GM12878 (cell line): ENCODE results near the gene FBXO42. TPM values are rescaled to one million over a fixed set of nuclear protein-coding genes. Genes with fewer than 3 reads are reported as not detected.
"Not testable (repeated sequence)": the region's sequence is repeated elsewhere in the genome, so short reads cannot be mapped to it uniquely, and the experiment has no call there.

ENCODE experiments used
- ATAC-seq: fragments of 200-7000 bp; cut with Tn5 transposase; 3 replicates; pipeline ENCODE4 v1.9.1; 2020; ENCODE audit warnings: mild to moderate bottlenecking, moderate library complexity
- BruUV-seq: library from RNA; stranded (reverse); fragments of 400-500 nt; replicated peaks from 2 replicates; lab custom pipeline; 2021; lab: Mats Ljungman, UMichigan
- CTCF ChIA-PET: fragments of 300-600 bp; sonication (Branson Sonifier 250); formaldehyde crosslinking; extraction: SDS; loops from one replicate; lab custom pipeline; 2021; ENCODE audit warnings: inconsistent platforms; lab: Yijun Ruan, JAX
- POLR2A ChIA-PET: fragments of 350-600 bp; formaldehyde crosslinking; extraction: SDS; loops from one replicate; lab custom pipeline; 2021; ENCODE audit warnings: inconsistent platforms; lab: Charles Lee
- RAD21 ChIA-PET: fragments of 300-600 bp; sonication (Branson Sonifier 250); formaldehyde crosslinking; loops from one replicate; lab custom pipeline; 2023; ENCODE audit warnings: antibody characterized with exemption; ENCODE audit not compliant: unreplicated experiment; lab: Charles Lee
- SMC1A ChIA-PET: fragments of 300-600 bp; sonication (Branson Sonifier 250); formaldehyde crosslinking; loops from one replicate; lab custom pipeline; 2023; ENCODE audit not compliant: unreplicated experiment, uncharacterized antibody; lab: Charles Lee
- DNase-seq: peaks from one replicate; pipeline ENCODE4 v3.0.0-alpha.2; 2011; ENCODE audit warnings: low read depth, low spot score
- FAIRE-seq: peaks from 3 replicates; lab custom pipeline; 2011; peaks lifted over from hg19 to GRCh38; lab: Jason Lieb, UNC
- H2AFZ ChIP-seq: 2 replicates; pipeline ENCODE4 v1.6.0; 2011; ENCODE audit warnings: low read depth, low read length, control low read depth; ENCODE audit not compliant: control insufficient read depth
- H3K27ac ChIP-seq: 2 replicates; pipeline ENCODE4 v1.5.1; 2011; ENCODE audit warnings: control low read depth; ENCODE audit not compliant: control insufficient read depth, insufficient read depth
- H3K27me3 ChIP-seq, 2 experiments: replicated peaks in 1 of 2; 2 replicates each; pipeline versions ENCODE4 v1.6.0 to v1.6.1; 2011; ENCODE audit warnings: low read length in 1 of 2; ENCODE audit not compliant: control insufficient read depth in 2 of 2, insufficient read depth in 2 of 2
- H3K36me3 ChIP-seq, 2 experiments: 2 replicates each; pipeline ENCODE4 v1.5.1; 2011; ENCODE audit warnings: low read length in 1 of 2; ENCODE audit not compliant: control insufficient read depth in 2 of 2, insufficient read depth in 2 of 2
- H3K4me1 ChIP-seq: 2 replicates; pipeline ENCODE4 v1.6.1; 2011; ENCODE audit warnings: mild to moderate bottlenecking, low read length, moderate library complexity, mixed read lengths; ENCODE audit not compliant: control insufficient read depth, insufficient read depth
- H3K4me2 ChIP-seq: 2 replicates; pipeline ENCODE4 v1.6.0; 2011; ENCODE audit warnings: control low read depth; ENCODE audit not compliant: control insufficient read depth, insufficient read depth
- H3K4me3 ChIP-seq: fragments of 200-600 bp; sonication (generic); 2 replicates; pipeline ENCODE4 v1.5.1; 2016
- H3K79me2 ChIP-seq: 2 replicates; pipeline ENCODE4 v1.6.0; 2011; ENCODE audit warnings: low read length; ENCODE audit not compliant: control insufficient read depth, insufficient read depth
- H3K9ac ChIP-seq: 2 replicates; pipeline ENCODE4 v1.8.0; 2011; ENCODE audit warnings: low read length, control low read depth, mixed read lengths; ENCODE audit not compliant: control insufficient read depth, insufficient read depth
- H3K9me3 ChIP-seq: replicated peaks from 3 replicates; pipeline ENCODE4 v1.5.1; 2011; ENCODE audit warnings: mild to moderate bottlenecking, low read length; ENCODE audit not compliant: control insufficient read depth, insufficient read depth
- H4K20me1 ChIP-seq: 2 replicates; pipeline ENCODE4 v1.6.0; 2011; ENCODE audit not compliant: control insufficient read depth, insufficient read depth
- CEBPB ChIP-seq, 2 experiments: fragments of 150-350 bp in 1 of 2; IDR thresholded peaks; 2 replicates each; pipeline ENCODE4 v1.6.1; 2012 to 2014; ENCODE audit warnings: low read depth in 2 of 2, low read length in 2 of 2, borderline replicate concordance in 1 of 2, inconsistent platforms in 1 of 2
- ETV6 ChIP-seq, 2 experiments: fragments of 450-650 bp in 1 of 2; IDR thresholded peaks in 1 of 2; conservative IDR thresholded peaks in 1 of 2; 2 replicates each; pipeline ENCODE4 v1.6.1; 2014; ENCODE audit warnings: antibody characterized with exemption in 1 of 2, borderline replicate concordance in 1 of 2, low read depth in 1 of 2, mild to moderate bottlenecking in 1 of 2, moderate library complexity in 1 of 2
- MTA3 ChIP-seq: IDR thresholded peaks from 2 replicates; pipeline ENCODE4 v1.6.1; 2012; ENCODE audit warnings: low read length, inconsistent platforms, borderline replicate concordance
- NRF1 ChIP-seq: conservative IDR thresholded peaks from 2 replicates; pipeline ENCODE4 v1.6.1; 2011; ENCODE audit warnings: mild to moderate bottlenecking, low read depth, low read length, improper control_type of control experiment
- USF2 ChIP-seq: IDR thresholded peaks from 2 replicates; pipeline ENCODE4 v1.6.1; 2011; ENCODE audit warnings: low read depth, low read length, improper control_type of control experiment, borderline replicate concordance
- ZNF24 ChIP-seq: fragments of 450-650 bp; IDR thresholded peaks from 2 replicates; pipeline ENCODE4 v1.6.1; 2017; ENCODE audit warnings: antibody characterized with exemption, mild to moderate bottlenecking
- ZNF687 ChIP-seq: fragments of 450-650 bp; IDR thresholded peaks from 2 replicates; pipeline ENCODE4 v1.6.1; 2017; ENCODE audit warnings: mild to moderate bottlenecking, moderate library complexity
- WGBS: methylation state at CpG from one replicate; pipeline ENCODE4 v1.1.6; 2016; ENCODE audit warnings: low lambda C conversion rate; ENCODE audit not compliant: insufficient replicate concordance, insufficient coverage; ENCODE audit errors: missing lambda C conversion rate; 5-methylcytosine and 5-hydroxymethylcytosine counted together
- in situ Hi-C: fragments of 300-500 bp; cut with MboI; formaldehyde crosslinking; loops from 9 replicates; pipeline ENCODE4 v1.14.3; 2018; ENCODE audit warnings: mixed read lengths
- intact Hi-C: fragments of 100-400 bp; cut with micrococcal nuclease; formaldehyde crosslinking; loops from one replicate; pipeline ENCODE4 v1.14.2; 2022; ENCODE audit not compliant: unreplicated experiment
- polyA plus RNA-seq, 11 experiments: library from polyadenylated mRNA; depleted of rRNA in 4 of 11; unstranded in 6 of 11; stranded (reverse) in 5 of 11; fragments of >200 nt; fragmentation: Nextera tagmentation in 4 of 11; fragmentation: Illumina TruSeq in 1 of 11; extraction: Ambion mirVana in 4 of 11; extraction: Trizol in 1 of 11; gene quantifications; 1 replicate in 1 of 11; 2 replicates in 10 of 11; pipeline versions ENCODE4 v1.2.1 to v1.2.3, GENCODE V29; 2011 to 2016; ENCODE audit warnings: inconsistent platforms in 2 of 11, missing spikeins in 2 of 11, low read depth in 1 of 11
- total RNA-seq, 4 experiments: library from RNA; depleted of rRNA in 3 of 4; stranded (reverse); fragments of >200 nt in 3 of 4; fragmentation: Illumina TruSeq in 1 of 4; extraction: Trizol in 1 of 4; gene quantifications; 2 replicates each; pipeline versions ENCODE4 v1.2.1 to v1.2.3, GENCODE V29; 2013 to 2021

The FBXO42 gene
- total and polyA plus RNA-seq, 10 of the 15 experiments (the other 5 are each of a cell fraction or from before 2014, with no cell fraction given): 6.1 to 23.8 (median 15.2) TPM

- ChIA-PET RAD21 (interaction anchor here (0.5 kb wide), 1 partner anchor 83 kb away, joined by 3 read pairs; no protein-coding TSS in a partner anchor), POLR2A (interaction anchor here (0.6 kb wide), 1 partner anchor 134 kb away, joined by 3 read pairs; no protein-coding TSS in a partner anchor), CTCF (interaction anchor here (0.6 to 4.7 kb wide), 9 partner anchors 11 to 174 kb away, joined by 3 to 40 read pairs (median 5); partner anchors contain the start of gene FBXO42), SMC1A (interaction anchor here (0.6 to 3.6 kb wide), 4 partner anchors 58 to 168 kb away, joined by 3 to 22 read pairs (median 11); no protein-coding TSS in a partner anchor)
- ATAC-seq, H3K4me2 ChIP-seq, BruUV-seq, H3K9ac ChIP-seq, in situ Hi-C loops, H3K27me3 ChIP-seq, H3K79me2 ChIP-seq, FAIRE-seq, H3K4me3 ChIP-seq, H3K9me3 ChIP-seq, DNase-seq, H4K20me1 ChIP-seq, H2AFZ ChIP-seq, H3K27ac ChIP-seq: not testable (repeated sequence)
- WGBS: 92% methylated on average over 1 of the region's 1 CpG
- H3K36me3 ChIP-seq: peaks cover 9 to 10% of the 10 kb centered on the region in 2 experiments; a peak in 3 of 4 replicates
- intact Hi-C loops: loop anchor here (5.0 kb wide), 1 partner anchor 116 kb away; no protein-coding TSS in a partner anchor
- H3K4me1 ChIP-seq: peaks cover 20% of the 10 kb centered on the region
Measured at GRCh38 chr1:16246239-16246638, 106.0 kb downstream of the FBXO42 start.

GRCh38 chr1:16245476-16246196, 106.6 kb downstream of the FBXO42 start:
- in situ Hi-C loops (no loop called here), intact Hi-C loops (loop anchor here (5.0 kb wide), 1 partner anchor 117 kb away; no protein-coding TSS in a partner anchor)
- POLR2A ChIA-PET: interaction anchor here (0.6 kb wide), 1 partner anchor 135 kb away, joined by 3 read pairs; no protein-coding TSS in a partner anchor
- no peak overlapping the region for H2AFZ ChIP-seq
- peaks cover 20% of the 10 kb centered on the region for H3K4me1 ChIP-seq
- no peak for TF ChIP-seq ETV6 (conservative IDR thresholded peaks at IDR 0.05 in 1 of 2, IDR thresholded peaks at IDR 0.05 in 1 of 2; ENCODE audit: borderline replicate concordance in 1 of 2, low read depth in 1 of 2)
- TF ChIP-seq NRF1: no peak
- no peak for TF ChIP-seq CEBPB (IDR thresholded peaks at IDR 0.05; ENCODE audit: borderline replicate concordance in 1 of 2, low read depth in 2 of 2, low read length in 2 of 2)
- no peak for TF ChIP-seq ZNF24
- no peak for TF ChIP-seq ZNF687
- no peak for TF ChIP-seq MTA3
- TF ChIP-seq USF2: no peak
- no peak overlapping the region for H3K27ac ChIP-seq
- no peaks in the 10 kb centered on the region for H3K9me3 ChIP-seq
- no peaks in the 10 kb centered on the region for H3K79me2 ChIP-seq
- no peak overlapping the region for H3K4me3 ChIP-seq
- FAIRE-seq: no peak
- BruUV-seq: no TSS peak
- no peak overlapping the region for H3K4me2 ChIP-seq
- RAD21 ChIA-PET: interaction anchor here (0.5 to 2.4 kb wide), 3 partner anchors 82 to 167 kb away, joined by 3 to 18 read pairs (median 3); no protein-coding TSS in a partner anchor
- SMC1A ChIA-PET: interaction anchor here (1.3 to 3.6 kb wide), 5 partner anchors 32 to 167 kb away, joined by 3 to 22 read pairs (median 11); no protein-coding TSS in a partner anchor
- ATAC-seq: no peak
- no peaks in the 10 kb centered on the region for H4K20me1 ChIP-seq
- H3K27me3 ChIP-seq: no peaks in the 10 kb centered on the region
- peaks cover 4% of the 10 kb centered on the region in 2 experiments; a peak in 1 of 4 replicates for H3K36me3 ChIP-seq
- 89% methylated on average over 9 of the region's 9 CpGs for WGBS
- DNase-seq: no peak
- H3K9ac ChIP-seq: no peak overlapping the region
- CTCF ChIA-PET: interaction anchor here (0.6 to 4.7 kb wide), 13 partner anchors 9 to 175 kb away, joined by 3 to 40 read pairs (median 5); partner anchors contain the start of gene FBXO42
